GM06990 (cell line): ENCODE measurements around the gene MUSTN1.

Source experiments
- DNase-seq: peaks from one replicate; pipeline ENCODE4 v3.0.0-alpha.2; 2011; ENCODE audit not compliant: insufficient read length; ENCODE audit errors: extremely low read depth
- H3K27me3 ChIP-seq: replicated peaks from 2 replicates; pipeline ENCODE4 v1.6.0; 2011; ENCODE audit warnings: low read length; ENCODE audit not compliant: control insufficient read depth, insufficient read depth
- H3K36me3 ChIP-seq: 2 replicates; pipeline ENCODE4 v1.5.1; 2011; ENCODE audit warnings: low read length; ENCODE audit not compliant: control insufficient read depth, insufficient read depth
- H3K4me3 ChIP-seq: replicated peaks from 2 replicates; pipeline ENCODE4 v1.5.1; 2011; ENCODE audit warnings: low read depth, mild to moderate bottlenecking, control low read depth, low read length
- TF ChIP-seq, protein P1 (sequence below): IDR thresholded peaks from 2 replicates; pipeline ENCODE4 v1.5.1; 2011; ENCODE audit warnings: low read length, control low read depth, mild to moderate bottlenecking, inconsistent platforms; ENCODE audit not compliant: insufficient read depth, poor library complexity, severe bottlenecking

MUSTN1 gene

DNA sequence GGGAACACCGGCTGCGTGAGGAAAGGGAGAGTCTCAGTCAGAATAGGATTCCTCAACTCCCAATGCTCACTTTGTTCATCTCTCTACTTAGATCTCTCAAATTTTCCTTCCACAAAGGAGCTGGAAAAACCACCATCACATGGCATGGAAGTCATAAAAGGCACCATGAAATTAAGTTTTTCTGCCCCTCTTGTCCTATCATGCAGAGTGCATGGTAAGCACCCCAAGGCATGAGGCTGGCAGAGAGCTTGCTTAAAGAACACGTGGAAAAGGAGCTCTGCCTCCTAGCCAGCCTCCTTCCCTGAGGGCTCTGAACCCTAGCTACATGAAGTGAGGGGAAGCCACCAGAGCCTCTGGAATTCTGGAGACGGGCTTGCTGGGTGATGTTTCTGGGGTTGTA lies 44.8 kb upstream of the MUSTN1 start:
- H3K27me3 ChIP-seq, result no peaks in the 10 kb centered on the region
- no peak overlapping the region for H3K4me3 ChIP-seq
- DNase-seq, result no peak
- peaks cover 2% of the 10 kb centered on the region; the same call in 1 of the 2 replicates for H3K36me3 ChIP-seq
- TF ChIP-seq, protein P1, sequence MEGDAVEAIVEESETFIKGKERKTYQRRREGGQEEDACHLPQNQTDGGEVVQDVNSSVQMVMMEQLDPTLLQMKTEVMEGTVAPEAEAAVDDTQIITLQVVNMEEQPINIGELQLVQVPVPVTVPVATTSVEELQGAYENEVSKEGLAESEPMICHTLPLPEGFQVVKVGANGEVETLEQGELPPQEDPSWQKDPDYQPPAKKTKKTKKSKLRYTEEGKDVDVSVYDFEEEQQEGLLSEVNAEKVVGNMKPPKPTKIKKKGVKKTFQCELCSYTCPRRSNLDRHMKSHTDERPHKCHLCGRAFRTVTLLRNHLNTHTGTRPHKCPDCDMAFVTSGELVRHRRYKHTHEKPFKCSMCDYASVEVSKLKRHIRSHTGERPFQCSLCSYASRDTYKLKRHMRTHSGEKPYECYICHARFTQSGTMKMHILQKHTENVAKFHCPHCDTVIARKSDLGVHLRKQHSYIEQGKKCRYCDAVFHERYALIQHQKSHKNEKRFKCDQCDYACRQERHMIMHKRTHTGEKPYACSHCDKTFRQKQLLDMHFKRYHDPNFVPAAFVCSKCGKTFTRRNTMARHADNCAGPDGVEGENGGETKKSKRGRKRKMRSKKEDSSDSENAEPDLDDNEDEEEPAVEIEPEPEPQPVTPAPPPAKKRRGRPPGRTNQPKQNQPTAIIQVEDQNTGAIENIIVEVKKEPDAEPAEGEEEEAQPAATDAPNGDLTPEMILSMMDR, result no peak

DNA sequence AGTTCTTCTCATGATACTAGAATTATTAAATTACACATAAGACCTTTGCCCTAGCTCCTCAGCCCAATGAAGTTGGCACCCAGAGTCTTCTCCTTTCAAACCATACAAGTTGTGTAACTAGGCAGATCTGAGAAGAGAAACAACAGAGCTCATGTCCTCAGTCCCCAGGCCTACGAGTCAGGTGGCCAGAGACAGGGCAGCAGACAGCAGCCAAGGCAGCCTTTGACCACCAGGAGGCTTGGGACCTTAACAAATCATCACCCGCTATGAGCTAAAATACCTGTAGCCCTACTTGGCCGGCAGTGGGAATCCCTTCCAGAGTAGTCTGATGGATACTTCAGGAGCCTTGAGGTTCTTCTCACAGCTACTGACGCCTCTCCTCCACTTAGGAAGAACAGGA lies 44.3 kb upstream of the MUSTN1 start:
- TF ChIP-seq, protein P1, result no peak
- no peak overlapping the region for H3K4me3 ChIP-seq
- peaks cover 2% of the 10 kb centered on the region; the same call in 1 of the 2 replicates for H3K36me3 ChIP-seq
- no peak for DNase-seq
- H3K27me3 ChIP-seq, result no peaks in the 10 kb centered on the region

DNA sequence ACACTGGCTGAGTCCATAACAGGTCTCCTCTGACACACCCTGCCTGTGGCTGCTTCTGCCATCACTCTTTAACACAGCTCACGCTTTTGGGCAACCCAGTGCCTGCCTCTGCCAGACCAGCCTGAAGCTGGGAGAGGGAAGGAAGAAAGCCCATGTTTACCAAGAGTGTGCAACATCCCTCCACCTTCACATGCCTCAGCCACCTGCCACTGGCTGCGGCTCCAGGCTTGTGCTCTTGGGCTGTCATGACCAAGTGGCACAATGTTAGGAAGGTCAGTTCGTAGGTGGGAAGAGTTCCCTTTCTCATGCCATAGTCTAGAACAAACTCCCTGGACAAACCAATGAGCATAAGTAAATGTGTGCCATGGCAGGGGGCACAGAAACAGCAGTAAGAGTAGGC lies 42.3 kb upstream of the MUSTN1 start:
- DNase-seq, result no peak
- TF ChIP-seq, protein P1, result no peak
- Histone ChIP-seq H3K4me3 (no peak overlapping the region), H3K36me3 (peaks cover 2% of the 10 kb centered on the region; the same call in 1 of the 2 replicates), H3K27me3 (no peaks in the 10 kb centered on the region)

- Histone ChIP-seq H3K4me3 (no peak overlapping the region), H3K36me3 (peaks cover 2% of the 10 kb centered on the region; the same call in 1 of the 2 replicates), H3K27me3 (no peaks in the 10 kb centered on the region)
- DNase-seq, result no peak
- TF ChIP-seq, protein P1, result no peak
These were observed 40.2 kb upstream of the MUSTN1 start for GRCh38 chr3:52874864-52875587.

DNA sequence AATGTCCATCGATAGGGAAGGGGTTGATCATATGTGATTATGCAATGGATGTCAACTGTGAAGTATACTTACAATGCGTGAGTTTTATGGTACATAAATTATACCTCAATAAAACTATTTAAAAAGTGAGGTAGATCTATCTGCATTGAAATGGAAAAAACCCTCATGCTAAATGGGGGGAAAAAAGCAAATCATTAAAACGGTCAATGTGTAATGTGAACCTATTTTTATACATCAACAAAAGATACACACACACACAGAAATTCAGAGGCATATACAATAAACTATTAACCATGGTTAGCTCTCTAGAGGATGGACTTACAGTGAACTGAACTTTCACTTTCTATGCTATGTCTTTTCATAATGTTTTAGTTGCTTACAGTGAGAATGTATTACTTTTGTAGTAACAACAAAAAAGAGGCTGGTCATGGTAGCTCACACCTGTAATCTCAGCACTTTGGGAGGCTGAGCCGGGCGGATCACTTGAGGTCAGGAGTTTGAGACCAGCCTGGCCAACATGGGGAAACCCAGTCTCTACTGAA lies 39.4 kb upstream of the MUSTN1 start:
- Histone ChIP-seq H3K27me3 (no peaks in the 10 kb centered on the region), H3K36me3 (peaks cover 2% of the 10 kb centered on the region; the same call in 1 of the 2 replicates), H3K4me3 (no peak overlapping the region)
- DNase-seq, result no peak
- TF ChIP-seq, protein P1, result no peak
